ENCODE data around the gene MORC2. TPM values are rescaled to one million over a fixed set of nuclear protein-coding genes. Genes with fewer than 3 reads are reported as not detected.

MORC2 gene
- total and polyA plus RNA-seq, 10 of the 15 experiments (the other 5 are each of a cell fraction or from before 2014, with no cell fraction given): 1.7 to 16.3 (median 9.0) TPM

- H4K20me1 ChIP-seq (ENCODE audit: control insufficient read depth, insufficient read depth): no peaks in the 10 kb centered on the region
- DNase-seq (ENCODE audit: low read depth, low spot score) (no peak), FAIRE-seq (no peak), ATAC-seq (no peak)
- H3K27me3 ChIP-seq (replicated peaks in 1 of 2; ENCODE audit: control insufficient read depth in 2 of 2, insufficient read depth in 2 of 2, low read length in 1 of 2): no peaks in the 10 kb centered on the region
- no peaks in the 10 kb centered on the region for H3K4me1 ChIP-seq (ENCODE audit: control insufficient read depth, insufficient read depth, low read length)
- intact Hi-C loops (cut with micrococcal nuclease; ENCODE audit: unreplicated experiment) (loop anchor here (10.0 kb wide), 1 partner anchor 291 kb away; no protein-coding TSS in a partner anchor), in situ Hi-C loops (cut with MboI) (no loop called here)
- H3K9me3 ChIP-seq (replicated peaks; ENCODE audit: control insufficient read depth, insufficient read depth, low read length): no peaks in the 10 kb centered on the region
- H3K9ac ChIP-seq (ENCODE audit: control insufficient read depth, insufficient read depth, low read length): no peak overlapping the region
- H3K4me3 ChIP-seq: no peak overlapping the region
- 67% methylated on average over 2 of the region's 3 CpGs for WGBS (ENCODE audit: insufficient coverage, insufficient replicate concordance, low lambda C conversion rate, missing lambda C conversion rate)
- no TSS peak for BruUV-seq (replicated peaks)
- H3K79me2 ChIP-seq (ENCODE audit: control insufficient read depth, insufficient read depth, low read length): no peaks in the 10 kb centered on the region
- SMC1A ChIA-PET (ENCODE audit: uncharacterized antibody, unreplicated experiment): no interaction called here
- RAD21 ChIA-PET (ENCODE audit: unreplicated experiment): no interaction called here
- POLR2A ChIA-PET: no interaction called here
- no peak overlapping the region for H2AFZ ChIP-seq (ENCODE audit: control insufficient read depth, low read depth, low read length)
- H3K27ac ChIP-seq (ENCODE audit: control insufficient read depth, insufficient read depth): no peak overlapping the region
- CTCF ChIA-PET: no interaction called here
- no peak overlapping the region for H3K4me2 ChIP-seq (ENCODE audit: control insufficient read depth, insufficient read depth)
- H3K36me3 ChIP-seq (ENCODE audit: control insufficient read depth in 2 of 2, insufficient read depth in 2 of 2, low read length in 1 of 2): peaks cover 10 to 27% of the 10 kb centered on the region in 2 experiments
- no peak for TF ChIP-seq ZNF274 (IDR thresholded peaks at IDR 0.05; ENCODE audit: insufficient read depth, insufficient read length)
- TF ChIP-seq TBL1XR1 (IDR thresholded peaks at IDR 0.05; ENCODE audit: low read depth, low read length): no peak
- TF ChIP-seq KAT2A (conservative IDR thresholded peaks at IDR 0.05; ENCODE audit: control insufficient read depth, low read depth, low read length): no peak
- TF ChIP-seq SUZ12 (IDR thresholded peaks at IDR 0.05; ENCODE audit: unreplicated experiment): no peak
- no peak for TF ChIP-seq CEBPB (IDR thresholded peaks at IDR 0.05; ENCODE audit: borderline replicate concordance in 1 of 2, low read depth in 2 of 2, low read length in 2 of 2)
- no peak for TF ChIP-seq ZNF217 (IDR thresholded peaks at IDR 0.05)
- TF ChIP-seq IRF3 (IDR thresholded peaks at IDR 0.05): no peak
- no peak for TF ChIP-seq SIN3A (IDR thresholded peaks at IDR 0.05; ENCODE audit: low read depth, low read length)
- TF ChIP-seq IRF4 (IDR thresholded peaks at IDR 0.05; ENCODE audit: low read depth, low read length): no peak
- no peak for TF ChIP-seq SMARCA5 (IDR thresholded peaks at IDR 0.05)
- TF ChIP-seq BMI1 (IDR thresholded peaks at IDR 0.05; ENCODE audit: borderline replicate concordance): no peak
- no peak for TF ChIP-seq BACH1 (IDR thresholded peaks at IDR 0.05; ENCODE audit: borderline replicate concordance)
- TF ChIP-seq ZNF687 (IDR thresholded peaks at IDR 0.05): no peak
- no peak for TF ChIP-seq ELK1 (IDR thresholded peaks at IDR 0.05; ENCODE audit: low read depth, low read length)
- no peak for TF ChIP-seq CBX3 (IDR thresholded peaks at IDR 0.05; ENCODE audit: borderline replicate concordance, low read depth)
- TF ChIP-seq E2F8 (IDR thresholded peaks at IDR 0.05; ENCODE audit: low read depth, partially characterized antibody): no peak
- TF ChIP-seq NRF1 (conservative IDR thresholded peaks at IDR 0.05; ENCODE audit: low read depth, low read length): no peak
- TF ChIP-seq FOXK2 (IDR thresholded peaks at IDR 0.05): no peak
Observed at GRCh38 chr22:30943368-30943767, 25.2 kb downstream of the MORC2 start.

Data from GM12878 (cell line).